GM11168 (cell line): Measurements from ENCODE around the gene EVA1C.
"Not testable (repeated sequence)": the region's sequence is repeated elsewhere in the genome, so short reads cannot be mapped to it uniquely, and the experiment has no call there.

Experiments
- in situ Hi-C: fragments of 300-500 bp; cut with MboI; formaldehyde crosslinking; loops from one replicate; pipeline ENCODE4 v1.12.0; 2022; ENCODE audit warnings: low sequenced_read_pairs; ENCODE audit not compliant: unreplicated experiment

Gene EVA1C, protein sequence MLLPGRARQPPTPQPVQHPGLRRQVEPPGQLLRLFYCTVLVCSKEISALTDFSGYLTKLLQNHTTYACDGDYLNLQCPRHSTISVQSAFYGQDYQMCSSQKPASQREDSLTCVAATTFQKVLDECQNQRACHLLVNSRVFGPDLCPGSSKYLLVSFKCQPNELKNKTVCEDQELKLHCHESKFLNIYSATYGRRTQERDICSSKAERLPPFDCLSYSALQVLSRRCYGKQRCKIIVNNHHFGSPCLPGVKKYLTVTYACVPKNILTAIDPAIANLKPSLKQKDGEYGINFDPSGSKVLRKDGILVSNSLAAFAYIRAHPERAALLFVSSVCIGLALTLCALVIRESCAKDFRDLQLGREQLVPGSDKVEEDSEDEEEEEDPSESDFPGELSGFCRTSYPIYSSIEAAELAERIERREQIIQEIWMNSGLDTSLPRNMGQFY

DNA sequence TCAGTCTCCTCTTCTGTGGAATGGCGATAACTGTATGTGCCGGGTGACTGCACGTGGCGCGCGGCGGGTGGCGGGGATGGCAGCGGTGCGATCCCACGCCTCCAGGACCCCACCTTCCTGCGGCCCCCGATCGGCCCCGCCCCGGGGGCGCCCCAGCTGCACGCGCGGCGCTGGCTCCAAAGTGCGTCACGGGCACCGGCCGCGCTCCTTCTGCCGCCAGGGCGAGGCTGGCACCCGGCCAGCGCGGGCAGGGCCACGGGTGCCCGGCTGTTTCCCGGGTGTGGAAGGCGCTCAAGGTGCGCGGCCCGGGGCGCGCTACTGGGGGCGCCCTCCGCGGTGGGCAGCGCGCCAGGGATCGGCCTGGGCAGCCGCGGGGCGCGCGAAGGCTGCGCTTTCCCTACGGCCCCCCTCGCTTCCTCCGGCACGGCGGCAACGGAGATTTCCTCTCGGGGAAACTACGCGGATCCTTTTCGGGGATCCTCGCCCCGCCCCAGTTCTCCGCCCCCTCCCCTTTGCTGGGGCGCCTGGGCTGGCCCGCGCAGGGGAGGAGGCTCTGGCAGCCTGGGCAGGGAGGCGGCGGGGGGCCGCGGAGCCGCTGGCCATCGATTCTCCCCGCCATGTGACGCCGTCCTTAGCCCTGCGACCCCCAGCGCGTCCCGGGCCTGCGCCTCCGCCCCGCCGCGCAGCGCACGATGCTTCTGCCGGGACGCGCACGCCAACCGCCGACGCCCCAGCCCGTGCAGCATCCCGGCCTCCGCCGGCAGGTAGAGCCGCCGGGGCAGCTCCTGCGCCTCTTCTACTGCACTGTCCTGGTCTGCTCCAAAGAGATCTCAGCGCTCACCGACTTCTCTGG lies at the start of gene EVA1C:
Gene EVA1C (plus strand): TSS at position 545 of the 853 bp plus-strand sequence. CDS start 148 bp downstream, at position 693.
- in situ Hi-C loops = no loop called here

DNA sequence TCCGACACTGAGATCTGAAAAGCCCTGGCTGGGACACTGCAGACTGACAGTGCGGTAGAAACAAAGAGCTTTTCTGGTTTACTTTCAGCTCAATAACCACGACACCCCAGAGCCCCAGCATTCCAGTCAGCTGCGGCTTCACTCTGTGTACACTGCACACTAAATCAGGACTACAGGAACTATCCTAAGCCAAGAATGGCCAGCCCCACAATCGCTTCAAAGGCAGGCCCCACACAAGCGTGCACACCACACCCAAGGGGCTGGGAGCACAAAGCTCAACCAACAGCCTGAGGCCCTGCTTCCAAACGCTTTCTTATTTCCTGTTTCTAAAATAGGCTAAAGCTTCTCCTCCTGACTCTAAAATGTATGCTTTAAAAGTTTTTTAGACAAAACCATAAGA lies 48.1 kb upstream of the EVA1C start:
- in situ Hi-C loops = no loop called here

GRCh38 chr21:32364796-32365195 lies 47.7 kb upstream of the EVA1C start:
- in situ Hi-C loops = no loop called here

- in situ Hi-C loops = no loop called here
Observed at GRCh38 chr21:32366191-32366590, 46.3 kb upstream of the EVA1C start.

DNA sequence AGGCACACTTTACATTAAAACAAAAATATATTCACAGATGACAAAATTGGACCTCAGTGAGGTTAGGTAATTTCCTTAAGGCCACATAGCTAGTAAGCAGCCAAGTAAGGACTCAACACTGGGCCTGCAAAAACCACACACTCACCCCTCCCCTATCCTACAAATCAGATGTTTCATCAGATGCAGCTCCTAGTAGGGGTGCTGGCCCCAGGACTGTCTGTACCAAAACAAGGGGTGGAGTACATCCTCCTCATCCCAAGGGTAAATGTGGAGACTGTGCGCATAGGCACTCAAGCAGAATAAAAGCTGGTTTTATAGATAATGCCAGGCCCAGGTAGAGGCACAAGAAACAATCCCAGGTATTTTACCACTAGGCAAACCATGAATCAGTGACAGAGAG lies 45.3 kb upstream of the EVA1C start:
- in situ Hi-C loops = no loop called here

GRCh38 chr21:32368386-32368785 lies 44.1 kb upstream of the EVA1C start:
- in situ Hi-C loops = no loop called here

- in situ Hi-C loops = not testable (repeated sequence)
Observed at GRCh38 chr21:32368961-32369360, 43.5 kb upstream of the EVA1C start.

DNA sequence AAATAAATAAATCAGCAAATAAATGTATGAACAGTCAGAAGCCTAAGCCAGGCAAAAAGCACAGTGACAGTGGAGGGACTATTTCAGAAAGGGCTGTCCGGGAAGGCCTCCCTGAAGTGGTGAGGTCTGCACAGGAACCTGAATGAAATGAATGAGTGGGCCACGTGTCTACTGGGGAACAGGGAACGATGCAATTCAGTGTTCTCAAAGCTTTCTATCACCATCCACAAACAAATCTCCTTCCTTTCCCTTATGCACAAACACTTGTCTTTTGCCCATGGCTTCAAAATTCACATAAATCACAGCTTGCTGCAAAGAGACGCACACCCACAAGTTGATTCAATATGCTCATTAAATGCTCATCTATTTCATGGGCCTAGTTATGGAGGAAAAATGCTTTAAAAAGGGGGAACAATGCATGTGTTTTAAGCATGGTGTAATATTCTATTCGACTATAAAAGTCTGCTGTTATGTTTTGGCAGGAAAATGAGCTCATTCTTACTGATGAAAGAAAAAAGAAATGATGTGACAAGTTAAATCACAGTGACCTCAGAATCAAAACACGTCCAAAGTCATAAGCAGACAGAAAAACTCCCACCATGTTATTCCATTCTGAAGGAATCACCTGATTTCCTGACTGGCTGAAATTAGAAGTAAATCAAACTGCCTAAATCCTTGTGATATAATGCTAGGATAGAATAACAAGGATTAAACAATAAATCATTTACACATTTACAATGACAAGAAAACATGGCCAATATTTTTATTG lies 41.3 kb upstream of the EVA1C start:
- in situ Hi-C loops = no loop called here

- in situ Hi-C loops = no loop called here
Observed at GRCh38 chr21:32371913-32372314, 40.6 kb upstream of the EVA1C start.

DNA sequence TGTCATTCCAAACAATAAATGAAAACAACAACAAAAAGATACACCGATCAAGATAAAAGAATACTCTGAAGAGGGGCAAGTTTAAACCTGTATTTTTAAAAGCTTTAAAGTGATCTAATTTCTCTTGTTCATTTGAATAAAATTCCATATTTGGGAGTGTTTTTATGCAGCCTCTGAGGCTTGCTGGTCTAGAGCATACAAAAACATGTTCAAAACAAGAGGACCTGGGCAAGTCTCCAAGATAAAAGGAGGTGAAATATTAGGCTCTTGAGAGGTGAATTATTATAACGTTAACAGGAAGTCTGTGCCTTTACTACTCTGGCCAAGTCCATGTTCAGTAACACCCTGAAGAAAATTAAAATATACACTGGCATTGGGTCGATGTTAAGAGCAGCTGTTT lies 39.8 kb upstream of the EVA1C start:
- in situ Hi-C loops = no loop called here

- in situ Hi-C loops = no loop called here
Observed at GRCh38 chr21:32377506-32377905, 35.0 kb upstream of the EVA1C start.

DNA sequence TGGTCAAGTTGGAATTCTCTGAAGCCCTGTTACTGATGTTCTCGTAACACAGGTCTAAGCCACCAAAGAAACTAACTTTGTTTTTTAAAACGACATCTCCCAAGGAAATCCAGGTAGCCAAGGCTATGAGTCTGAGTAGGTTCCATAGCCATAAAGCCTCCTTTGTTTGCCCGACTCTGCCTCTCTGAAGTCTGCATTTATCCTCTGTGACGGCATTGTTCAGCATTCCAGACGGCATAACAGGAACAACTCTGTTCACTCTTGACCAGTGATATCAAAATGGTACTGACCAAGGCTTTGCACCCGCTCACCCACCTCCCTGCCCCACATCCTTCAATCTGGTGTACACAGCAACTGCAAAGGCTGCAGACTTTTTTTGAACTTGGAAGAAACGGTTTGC lies 34.5 kb upstream of the EVA1C start:
- in situ Hi-C loops = no loop called here

GRCh38 chr21:32378956-32379355 lies 33.5 kb upstream of the EVA1C start:
- in situ Hi-C loops = no loop called here

- in situ Hi-C loops = no loop called here
Observed at GRCh38 chr21:32380940-32381339, 31.6 kb upstream of the EVA1C start.

GRCh38 chr21:32381571-32381970 lies 30.9 kb upstream of the EVA1C start:
- in situ Hi-C loops = no loop called here

DNA sequence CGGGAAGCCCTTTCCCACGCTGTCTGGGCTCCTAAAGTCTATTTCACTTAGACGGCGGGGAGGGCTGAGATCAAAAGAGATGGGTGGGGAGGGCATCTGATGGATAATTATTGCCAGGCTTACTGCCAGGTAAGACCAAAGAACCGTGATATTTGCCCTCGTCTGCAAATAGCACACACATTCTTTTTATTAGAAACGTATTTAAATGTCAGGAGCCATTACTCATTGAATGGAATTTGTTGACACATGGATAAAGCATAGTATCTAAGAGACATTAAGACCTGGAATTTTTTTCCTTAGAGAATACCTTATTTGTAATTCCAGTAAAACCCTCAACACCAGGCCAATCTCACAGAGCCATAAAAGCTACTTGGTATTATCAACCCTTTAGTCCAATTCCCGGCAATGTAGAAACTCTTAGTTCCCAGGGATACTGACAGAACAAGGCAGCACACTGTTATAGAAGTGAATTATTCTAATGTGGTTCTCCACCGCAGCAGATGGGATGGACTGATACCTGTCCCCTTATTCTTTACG lies 30.3 kb upstream of the EVA1C start:
- in situ Hi-C loops = no loop called here

DNA sequence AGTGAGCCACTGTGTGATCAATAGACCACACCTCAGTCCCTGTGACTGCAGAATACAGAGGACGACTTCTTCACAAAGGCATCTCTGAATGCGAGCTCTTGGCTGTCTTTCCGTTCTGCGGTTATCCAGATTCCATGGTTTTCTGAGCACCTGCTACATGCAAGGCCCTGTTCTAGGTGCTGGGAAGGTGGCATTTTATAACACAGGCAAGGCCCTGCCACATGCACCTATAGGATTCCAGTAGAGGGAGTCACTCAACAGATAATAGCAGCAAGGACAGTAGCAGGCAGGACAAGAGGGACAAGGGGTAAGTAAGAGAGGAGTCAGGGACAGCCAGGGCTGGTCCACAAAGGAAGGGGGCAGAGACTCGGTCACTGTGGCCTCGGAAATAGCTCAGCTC lies 28.7 kb upstream of the EVA1C start:
- in situ Hi-C loops = no loop called here

DNA sequence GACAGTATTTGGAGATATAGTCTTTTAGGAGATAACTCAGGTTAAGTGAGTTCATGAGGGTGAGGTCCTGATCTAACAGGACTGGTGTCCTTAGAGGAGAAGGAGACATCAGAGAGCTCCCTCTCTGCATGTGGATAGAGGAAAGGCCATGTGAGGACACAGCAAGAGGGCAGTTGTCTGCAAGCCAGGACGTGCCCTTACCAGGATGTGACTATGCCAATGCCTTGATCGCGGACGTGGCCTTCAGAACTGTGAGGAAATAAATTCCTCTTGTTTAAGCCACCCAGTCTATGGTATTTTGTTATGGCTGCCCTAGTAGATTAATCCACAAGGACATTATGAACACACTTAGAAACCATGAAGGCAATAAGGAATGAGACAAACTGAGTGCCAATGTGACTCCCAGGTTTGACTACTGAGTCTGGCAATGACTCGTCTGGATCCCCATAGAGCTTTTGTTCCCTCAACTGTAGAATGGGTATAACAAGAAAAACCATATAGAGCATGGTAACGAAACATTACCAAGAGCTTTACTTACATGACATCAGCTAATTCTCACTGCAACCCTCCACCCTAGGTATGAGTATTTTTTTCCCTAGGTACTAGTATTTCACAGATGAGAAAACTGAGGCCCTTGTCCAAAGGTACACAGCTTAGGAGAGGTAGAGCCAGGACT lies 26.2 kb upstream of the EVA1C start:
- in situ Hi-C loops = no loop called here

GRCh38 chr21:32387151-32387550 lies 25.4 kb upstream of the EVA1C start:
- in situ Hi-C loops = no loop called here

DNA sequence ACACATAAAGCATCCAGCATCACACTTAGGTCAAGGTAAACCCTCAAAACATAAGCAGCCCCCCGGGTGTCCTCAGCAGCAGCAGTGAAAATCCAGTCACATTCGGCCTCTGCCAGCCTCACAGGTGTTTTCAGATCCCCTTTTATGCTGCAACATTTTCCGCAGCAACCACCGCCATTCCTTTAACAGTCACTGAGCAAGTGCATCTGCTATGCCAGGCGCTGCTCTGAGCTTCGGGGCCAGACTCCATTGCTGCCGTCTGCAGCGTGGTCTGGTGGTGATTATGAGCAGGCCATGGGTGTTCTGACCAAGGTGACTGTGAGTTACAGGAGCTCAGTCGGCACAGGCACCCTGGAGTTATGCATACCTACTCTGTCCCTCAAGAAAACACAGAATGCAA lies 24.2 kb upstream of the EVA1C start:
- in situ Hi-C loops = no loop called here
